NCI-H187 (cell line): ENCODE results near the gene USP8.
"Not testable (repeated sequence)": the region's sequence is repeated elsewhere in the genome, so short reads cannot be mapped to it uniquely, and the experiment has no call there.

Experiments
- DNase-seq, 2 experiments: peaks; one replicate each; lab custom pipeline; 2025; lab: John Stamatoyannopoulos, UW

The USP8 gene

GRCh38 chr15:50424066-50424890, at the start of gene USP8:
USP8 (plus strand) TSS chr15:50424405; CDS start chr15:50439074, 14,669 bp downstream.
- DNase-seq, result peak; percentile 82 to 92

- no peak for DNase-seq
Measured at GRCh38 chr15:50377867-50378751, 46.1 kb upstream of the USP8 start.

- DNase-seq, result no peak
Measured at GRCh38 chr15:50378776-50379175, 45.4 kb upstream of the USP8 start.

- DNase-seq, result not testable (repeated sequence)
Measured at GRCh38 chr15:50379413-50379812, 44.8 kb upstream of the USP8 start.

- DNase-seq, result no peak
Measured at GRCh38 chr15:50380089-50380488, 44.1 kb upstream of the USP8 start.

GRCh38 chr15:50381438-50381837, 42.8 kb upstream of the USP8 start:
- no peak for DNase-seq

- not testable (repeated sequence) for DNase-seq
Measured at GRCh38 chr15:50382408-50382807, 41.8 kb upstream of the USP8 start.

GRCh38 chr15:50390554-50391264, 33.5 kb upstream of the USP8 start:
- no peak for DNase-seq

- not testable (repeated sequence) for DNase-seq
Measured at GRCh38 chr15:50391561-50391960, 32.6 kb upstream of the USP8 start.

DNA sequence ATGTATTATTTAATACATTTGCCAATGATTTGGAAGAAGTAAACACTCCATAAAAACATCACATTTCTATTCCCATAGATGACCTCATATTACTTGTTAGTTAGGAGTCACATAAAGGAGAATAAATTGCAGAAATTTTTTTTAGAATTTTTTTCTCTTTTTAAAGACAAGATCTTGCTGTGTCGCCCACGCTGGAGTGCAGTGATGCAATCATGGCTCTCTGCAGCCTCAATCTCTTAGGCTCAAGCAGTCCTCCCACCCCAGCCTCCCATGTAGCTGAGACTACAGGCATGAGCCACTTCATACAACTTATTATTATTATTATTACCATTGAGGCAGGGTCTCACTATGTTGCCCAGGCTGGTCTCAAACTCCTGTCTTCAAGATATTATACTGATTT, 12.3 kb upstream of the USP8 start:
- no peak for DNase-seq

DNA sequence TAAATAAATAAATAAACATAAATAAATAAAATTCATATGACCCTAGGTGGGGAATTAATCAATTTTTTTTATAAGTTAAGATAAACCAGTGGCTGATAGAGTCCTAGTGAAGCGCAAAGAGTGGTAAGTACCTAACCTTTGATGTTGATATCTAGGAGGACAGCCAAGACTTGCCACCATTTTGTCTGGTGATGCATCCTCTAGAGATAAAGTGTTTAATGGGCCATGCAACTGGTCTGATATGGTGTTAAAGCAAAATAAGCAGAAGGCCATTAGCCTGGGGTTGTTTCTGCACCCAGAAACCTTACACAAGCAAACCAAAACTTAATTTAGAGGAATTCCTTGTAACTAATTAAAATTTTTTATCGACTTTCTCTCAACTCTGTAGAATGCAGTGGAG, 9.6 kb upstream of the USP8 start:
- no peak for DNase-seq

DNA sequence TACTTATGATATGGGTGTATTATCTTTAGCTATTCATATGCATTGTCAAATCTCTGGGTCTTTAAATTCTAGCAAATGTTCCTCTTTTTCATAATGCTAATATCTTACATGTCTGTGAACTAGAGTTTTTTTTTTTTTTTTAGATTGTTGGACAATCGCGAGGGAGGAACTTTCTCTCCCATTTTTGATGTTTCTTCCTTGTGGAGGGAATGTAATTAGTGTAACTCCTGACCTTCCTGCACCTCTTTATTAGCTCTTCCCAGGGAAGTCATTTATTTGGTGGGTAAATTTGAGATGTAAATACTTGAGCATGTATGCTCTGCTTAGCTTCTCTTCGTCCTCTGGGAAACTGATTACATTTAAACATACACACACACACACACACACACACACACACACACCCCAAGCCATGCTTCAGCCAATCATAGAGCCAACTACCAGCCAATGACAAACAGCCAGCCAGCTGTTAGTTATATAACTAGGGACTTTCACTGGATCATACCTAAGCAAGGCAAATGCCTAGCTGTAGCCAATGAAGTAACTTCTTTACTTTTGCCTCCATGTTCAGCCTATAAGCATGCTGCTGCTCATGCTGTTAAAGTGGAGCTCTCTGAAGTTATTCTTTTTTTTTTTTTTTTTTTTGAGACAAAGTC, 8.3 kb upstream of the USP8 start:
- no peak for DNase-seq

DNA sequence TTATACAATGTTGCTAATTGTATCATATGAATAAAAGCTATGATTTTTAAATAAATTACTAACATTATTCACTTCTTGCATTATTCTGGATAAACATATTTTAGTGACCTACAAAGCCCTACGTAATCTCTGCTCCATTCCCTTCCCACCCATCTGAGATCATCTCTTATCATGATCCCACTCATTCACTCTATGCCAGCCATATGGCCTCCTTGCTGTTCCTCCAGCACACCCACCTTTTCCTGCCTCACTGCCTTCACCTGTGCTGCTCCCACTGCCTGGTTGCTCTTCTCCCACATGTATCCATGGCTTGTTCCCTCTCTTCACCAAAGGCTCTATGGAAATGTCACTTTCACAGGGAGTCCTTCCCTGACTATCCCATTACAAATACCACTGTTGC, 7.3 kb upstream of the USP8 start:
- no peak for DNase-seq

GRCh38 chr15:50418041-50418583, 6.1 kb upstream of the USP8 start:
- no peak for DNase-seq

- no peak for DNase-seq
Measured at GRCh38 chr15:50425219-50425618, 1.0 kb downstream of the USP8 start.

DNA sequence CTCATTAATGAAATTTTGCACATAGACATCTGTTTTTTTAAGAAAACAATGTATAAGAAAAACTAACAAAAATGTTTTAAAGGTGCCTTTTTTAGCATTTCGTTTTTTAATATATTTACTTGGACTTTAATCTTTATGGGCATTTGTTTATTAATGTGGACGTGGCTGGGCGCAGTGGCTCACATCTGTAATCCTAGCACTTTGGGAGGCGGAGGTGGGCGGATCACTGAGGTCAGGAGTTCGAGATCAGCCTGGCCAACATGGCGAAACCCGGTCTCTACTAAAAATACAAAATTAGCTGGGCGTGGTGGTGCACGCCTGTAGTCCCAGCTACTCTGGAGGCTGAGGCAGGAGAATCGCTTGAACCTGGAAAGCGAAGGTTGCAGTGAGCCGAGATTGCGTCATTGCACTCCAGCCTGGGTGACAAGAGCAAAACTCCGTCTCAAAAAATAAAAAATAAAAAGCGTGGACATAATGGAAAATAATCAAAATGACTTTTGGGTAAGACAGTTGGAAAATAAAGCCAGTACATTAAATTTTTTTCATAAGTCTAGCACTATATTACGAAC, 1.6 kb downstream of the USP8 start:
- DNase-seq, result not testable (repeated sequence)

- no peak for DNase-seq
Measured at GRCh38 chr15:50426428-50426827, 2.2 kb downstream of the USP8 start.

DNA sequence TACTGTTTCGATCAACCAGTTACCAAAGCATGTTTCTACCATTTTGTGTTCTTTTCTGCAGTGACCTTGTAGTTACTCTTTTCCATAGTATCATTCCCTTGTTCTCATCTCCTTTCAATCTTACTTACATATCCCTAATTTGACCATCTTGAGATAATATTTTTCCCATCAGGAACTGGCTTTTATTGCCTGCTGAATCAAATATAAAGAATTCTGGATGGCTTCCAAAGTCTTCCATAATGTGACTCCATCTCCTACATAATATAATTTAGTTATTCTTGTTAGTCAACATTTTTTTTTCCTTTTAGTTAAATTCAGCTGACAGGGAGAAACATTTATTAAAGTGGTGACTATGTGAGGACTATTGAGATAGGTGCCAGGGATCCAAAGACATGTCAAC, 7.0 kb downstream of the USP8 start:
- DNase-seq, result no peak

GRCh38 chr15:50432230-50432629, 8.0 kb downstream of the USP8 start:
- no peak for DNase-seq

- no peak for DNase-seq
Measured at GRCh38 chr15:50435772-50436171, 11.6 kb downstream of the USP8 start.

DNA sequence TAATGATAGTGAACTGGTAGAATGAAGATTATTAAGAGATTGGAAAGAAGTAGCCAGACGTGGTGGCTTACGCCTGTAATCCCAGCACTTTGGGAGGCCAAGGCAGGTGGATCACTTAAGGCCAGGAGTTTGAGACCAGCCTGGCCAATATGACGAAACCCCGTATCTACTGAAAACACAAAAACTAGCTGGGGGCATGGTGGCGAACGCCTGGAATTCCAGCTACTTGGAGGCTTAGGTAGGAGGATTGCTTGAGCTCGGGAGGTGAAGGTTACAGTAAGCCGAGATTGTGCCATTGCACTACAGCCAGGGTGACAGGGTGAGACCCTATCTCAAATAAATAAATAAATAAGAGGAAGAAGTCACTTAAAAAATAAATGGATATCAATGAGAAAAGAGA, 14.0 kb downstream of the USP8 start:
- no peak for DNase-seq
